ENCODE measurements around the gene EXOC6B.

DNA sequence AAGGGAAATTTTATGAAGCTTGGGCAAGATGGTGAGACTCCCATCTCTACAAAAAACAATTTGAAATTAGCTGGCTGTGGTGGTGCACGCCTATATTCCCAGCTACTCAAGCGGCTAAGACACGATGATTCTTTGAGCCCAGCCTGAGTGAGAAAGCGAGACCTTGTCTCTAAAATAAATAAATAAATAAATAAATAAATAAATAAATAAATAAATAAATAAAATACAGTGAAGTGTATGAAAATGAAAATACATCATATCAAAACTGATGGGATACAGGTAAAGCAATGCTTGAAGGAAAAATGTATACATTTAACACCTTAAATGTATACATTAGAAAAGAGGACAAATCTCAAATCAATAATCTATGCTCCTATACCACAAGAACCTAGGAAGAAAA is 15.7 kb downstream of the EXOC6B start:
- TF ChIP-seq, protein P1, sequence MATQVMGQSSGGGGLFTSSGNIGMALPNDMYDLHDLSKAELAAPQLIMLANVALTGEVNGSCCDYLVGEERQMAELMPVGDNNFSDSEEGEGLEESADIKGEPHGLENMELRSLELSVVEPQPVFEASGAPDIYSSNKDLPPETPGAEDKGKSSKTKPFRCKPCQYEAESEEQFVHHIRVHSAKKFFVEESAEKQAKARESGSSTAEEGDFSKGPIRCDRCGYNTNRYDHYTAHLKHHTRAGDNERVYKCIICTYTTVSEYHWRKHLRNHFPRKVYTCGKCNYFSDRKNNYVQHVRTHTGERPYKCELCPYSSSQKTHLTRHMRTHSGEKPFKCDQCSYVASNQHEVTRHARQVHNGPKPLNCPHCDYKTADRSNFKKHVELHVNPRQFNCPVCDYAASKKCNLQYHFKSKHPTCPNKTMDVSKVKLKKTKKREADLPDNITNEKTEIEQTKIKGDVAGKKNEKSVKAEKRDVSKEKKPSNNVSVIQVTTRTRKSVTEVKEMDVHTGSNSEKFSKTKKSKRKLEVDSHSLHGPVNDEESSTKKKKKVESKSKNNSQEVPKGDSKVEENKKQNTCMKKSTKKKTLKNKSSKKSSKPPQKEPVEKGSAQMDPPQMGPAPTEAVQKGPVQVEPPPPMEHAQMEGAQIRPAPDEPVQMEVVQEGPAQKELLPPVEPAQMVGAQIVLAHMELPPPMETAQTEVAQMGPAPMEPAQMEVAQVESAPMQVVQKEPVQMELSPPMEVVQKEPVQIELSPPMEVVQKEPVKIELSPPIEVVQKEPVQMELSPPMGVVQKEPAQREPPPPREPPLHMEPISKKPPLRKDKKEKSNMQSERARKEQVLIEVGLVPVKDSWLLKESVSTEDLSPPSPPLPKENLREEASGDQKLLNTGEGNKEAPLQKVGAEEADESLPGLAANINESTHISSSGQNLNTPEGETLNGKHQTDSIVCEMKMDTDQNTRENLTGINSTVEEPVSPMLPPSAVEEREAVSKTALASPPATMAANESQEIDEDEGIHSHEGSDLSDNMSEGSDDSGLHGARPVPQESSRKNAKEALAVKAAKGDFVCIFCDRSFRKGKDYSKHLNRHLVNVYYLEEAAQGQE (IDR thresholded peaks at IDR 0.05; ENCODE audit: low read depth): no peak
- TF ChIP-seq TCF12 (IDR thresholded peaks at IDR 0.05; ENCODE audit: low read depth) (no peak), CEBPB (IDR thresholded peaks at IDR 0.05) (no peak), EP300 (IDR thresholded peaks at IDR 0.05; ENCODE audit: borderline replicate concordance) (no peak)
